Endothelial cell of umbilical vein (primary cell): ENCODE measurements around the gene MACROD2. TPM values are rescaled to one million over a fixed set of nuclear protein-coding genes. Genes with fewer than 3 reads are reported as not detected.

Source experiments
- BruUV-seq: library from RNA; stranded (reverse); fragments of 400-500 nt; replicated peaks from 2 replicates; lab custom pipeline; 2021; lab: Mats Ljungman, UMichigan
- CTCF ChIA-PET: fragments of 300-600, 350-600 bp; sonication (Branson Sonifier 250); formaldehyde crosslinking; loops from one replicate; lab custom pipeline; 2021; ENCODE audit warnings: antibody characterized with exemption, inconsistent platforms; lab: Charles Lee
- POLR2A ChIA-PET: fragments of 300-600, 350-600 bp; sonication (Branson Sonifier 250); formaldehyde crosslinking; loops from one replicate; lab custom pipeline; 2021; ENCODE audit warnings: antibody characterized with exemption, inconsistent platforms; lab: Charles Lee
- DNase-seq: peaks from one replicate; pipeline ENCODE4 v3.0.0-alpha.2; 2011; ENCODE audit warnings: low read depth, low spot score
- FAIRE-seq: peaks from 2 replicates; lab custom pipeline; 2011; peaks lifted over from hg19 to GRCh38; lab: Jason Lieb, UNC
- H2AFZ ChIP-seq: 2 replicates; pipeline ENCODE4 v1.6.0; 2012; ENCODE audit warnings: low read depth, low read length, control low read depth, inconsistent platforms
- H3K27ac ChIP-seq: 2 replicates; pipeline ENCODE4 v1.5.1; 2011; ENCODE audit warnings: low read depth, mild to moderate bottlenecking, control low read depth, low read length, moderate library complexity; ENCODE audit not compliant: insufficient read depth
- H3K27me3 ChIP-seq, 2 experiments: 2 replicates each; pipeline versions ENCODE4 v1.6.0 to v1.6.1; 2011; ENCODE audit warnings: low read length in 2 of 2, mixed read lengths in 1 of 2; ENCODE audit not compliant: control insufficient read depth in 2 of 2, insufficient read depth in 2 of 2
- H3K36me3 ChIP-seq, 2 experiments: 2 replicates in 1 of 2; 3 replicates in 1 of 2; pipeline ENCODE4 v1.5.1; 2011; ENCODE audit warnings: low read length in 2 of 2, mild to moderate bottlenecking in 1 of 2, moderate library complexity in 1 of 2; ENCODE audit not compliant: control insufficient read depth in 2 of 2, insufficient read depth in 2 of 2; ENCODE audit errors: extremely low read depth in 1 of 2
- H3K4me1 ChIP-seq: 3 replicates; pipeline ENCODE4 v1.5.1; 2011; ENCODE audit warnings: mild to moderate bottlenecking, low read length; ENCODE audit not compliant: control insufficient read depth, insufficient read depth; ENCODE audit errors: extremely low read depth
- H3K4me2 ChIP-seq: 2 replicates; pipeline ENCODE4 v1.6.1; 2011; ENCODE audit warnings: low read length, control low read depth, mixed read lengths; ENCODE audit not compliant: insufficient read depth
- H3K4me3 ChIP-seq, 3 experiments: fragments of 200-600 bp in 1 of 3; sonication (generic), shearing (Covaris generic) in 1 of 3; replicated peaks in 1 of 3; 2 replicates each; pipeline ENCODE4 v1.5.1; 2011 to 2016; ENCODE audit warnings: control low read depth in 3 of 3, low read length in 3 of 3, mild to moderate bottlenecking in 2 of 3, inconsistent platforms in 1 of 3, low read depth in 1 of 3, moderate library complexity in 1 of 3; ENCODE audit not compliant: insufficient read depth in 1 of 3
- H3K79me2 ChIP-seq: 2 replicates; pipeline ENCODE4 v1.6.0; 2012; ENCODE audit warnings: low read length, inconsistent platforms; ENCODE audit not compliant: control insufficient read depth, insufficient read depth
- H3K9ac ChIP-seq: replicated peaks from 2 replicates; pipeline ENCODE3; 2011; ENCODE audit warnings: low read length, control low read depth; ENCODE audit not compliant: insufficient read depth; ENCODE audit errors: extremely low read depth
- H3K9me1 ChIP-seq: replicated peaks from 3 replicates; pipeline ENCODE4 v1.6.0; 2011; ENCODE audit warnings: mild to moderate bottlenecking, low read length; ENCODE audit not compliant: control insufficient read depth, insufficient read depth; ENCODE audit errors: extremely low read depth
- H3K9me3 ChIP-seq: replicated peaks from 2 replicates; pipeline ENCODE4 v1.5.1; 2012; ENCODE audit warnings: low read length, inconsistent platforms; ENCODE audit not compliant: control insufficient read depth, insufficient read depth
- H4K20me1 ChIP-seq: replicated peaks from 2 replicates; pipeline ENCODE3; 2011; ENCODE audit warnings: mild to moderate bottlenecking, low read length; ENCODE audit not compliant: control insufficient read depth, insufficient read depth; ENCODE audit errors: extremely low read depth
- EZH2 ChIP-seq: IDR thresholded peaks from 2 replicates; pipeline ENCODE4 v1.6.1; 2012; ENCODE audit warnings: borderline replicate concordance, low read depth, mild to moderate bottlenecking, moderate library complexity, low read length, inconsistent platforms; ENCODE audit not compliant: severe bottlenecking
- FOS ChIP-seq: IDR thresholded peaks from 2 replicates; pipeline ENCODE4 v1.6.1; 2011; ENCODE audit warnings: mild to moderate bottlenecking, low read length, moderate library complexity, borderline replicate concordance; ENCODE audit not compliant: insufficient read depth
- GATA2 ChIP-seq: IDR thresholded peaks from 2 replicates; pipeline ENCODE4 v1.7.0; 2011; ENCODE audit warnings: low read depth, mild to moderate bottlenecking, moderate library complexity, mixed read lengths, low read length; ENCODE audit not compliant: insufficient read length, insufficient read depth
- JUN ChIP-seq: IDR thresholded peaks from 2 replicates; pipeline ENCODE4 v1.6.1; 2011; ENCODE audit warnings: borderline replicate concordance, low read depth; ENCODE audit not compliant: insufficient read length, insufficient read depth
- MYC ChIP-seq: IDR thresholded peaks from one replicate; pipeline ENCODE4 v1.6.1; 2011; ENCODE audit warnings: mild to moderate bottlenecking, low read depth, low read length
- POLR2A ChIP-seq: IDR thresholded peaks from 2 replicates; pipeline ENCODE4 v1.6.1; 2012; ENCODE audit warnings: low read depth, mild to moderate bottlenecking, control low read depth, low read length
- POLR2AphosphoS5 ChIP-seq: IDR thresholded peaks from 2 replicates; pipeline ENCODE4 v1.6.1; 2012; ENCODE audit warnings: low read depth, mild to moderate bottlenecking, control low read depth, low read length, moderate library complexity; ENCODE audit not compliant: insufficient read depth
- dilution Hi-C: fragments of 300-500 bp; cut with MboI; formaldehyde crosslinking; loops from one replicate; pipeline ENCODE4 v1.15.0; 2019; ENCODE audit warnings: low sequenced_read_pairs; ENCODE audit not compliant: extremely low pct_ligation_motif_present
- intact Hi-C: fragments of 100-400 bp; cut with micrococcal nuclease; formaldehyde crosslinking; loops from one replicate; pipeline ENCODE4 v1.10.0; 2022
- polyA plus RNA-seq, 4 experiments: library from polyadenylated mRNA; depleted of rRNA in 3 of 4; stranded (reverse) in 3 of 4; unstranded in 1 of 4; fragments of >200 nt; gene quantifications; 2 replicates each; pipeline versions ENCODE4 v1.2.1 to v1.2.3, GENCODE V29; 2011 to 2012; ENCODE audit warnings: missing spikeins in 1 of 4
- total RNA-seq: library from RNA; stranded (reverse); gene quantifications from 2 replicates; pipeline ENCODE4 v1.2.3, GENCODE V29; 2021
- TF ChIP-seq, protein P1 (sequence below), 2 donors: IDR thresholded peaks; 1 replicate in 1 of 2; 2 replicates in 1 of 2; pipeline ENCODE4 v1.5.1; 2011; ENCODE audit warnings: low read length in 2 of 2, mild to moderate bottlenecking in 2 of 2, moderate library complexity in 2 of 2, control low read depth in 1 of 2, inconsistent platforms in 1 of 2, low read depth in 1 of 2; ENCODE audit not compliant: insufficient read depth in 1 of 2; ENCODE audit errors: extremely low read depth in 1 of 2
- TF ChIP-seq, protein P2 (sequence below): IDR thresholded peaks from 2 replicates; pipeline ENCODE4 v1.6.1; 2011; ENCODE audit not compliant: insufficient read depth, insufficient read length

The MACROD2 gene
- total and polyA plus RNA-seq, 2 donors (not counting 3 experiments of a cell fraction or from before 2014, with no cell fraction given): 0.11 to 0.73 TPM

DNA sequence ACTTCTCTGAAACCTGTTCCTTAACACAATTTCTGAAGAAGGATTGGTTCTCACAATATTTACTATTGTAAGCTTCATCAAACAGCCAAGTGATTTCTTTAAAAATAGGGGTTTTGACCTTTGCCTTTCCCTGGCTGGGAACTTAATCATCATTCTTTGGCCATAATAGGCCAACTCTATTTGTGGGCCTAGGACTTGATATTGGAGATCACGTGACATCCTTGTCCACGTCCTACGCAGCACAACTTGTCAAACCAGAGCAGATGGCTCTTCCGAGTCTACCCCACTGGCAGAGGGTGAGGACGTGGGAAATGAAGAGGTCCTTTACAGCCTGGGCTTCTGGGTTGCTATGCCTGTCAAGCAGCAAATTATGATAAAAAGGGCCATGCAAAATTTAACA is 1547.3 kb downstream of the MACROD2 start:
- FAIRE-seq (no peak), DNase-seq (no peak)
- BruUV-seq: no TSS peak
- TF ChIP-seq GATA2: no peak
- TF ChIP-seq, protein P1, sequence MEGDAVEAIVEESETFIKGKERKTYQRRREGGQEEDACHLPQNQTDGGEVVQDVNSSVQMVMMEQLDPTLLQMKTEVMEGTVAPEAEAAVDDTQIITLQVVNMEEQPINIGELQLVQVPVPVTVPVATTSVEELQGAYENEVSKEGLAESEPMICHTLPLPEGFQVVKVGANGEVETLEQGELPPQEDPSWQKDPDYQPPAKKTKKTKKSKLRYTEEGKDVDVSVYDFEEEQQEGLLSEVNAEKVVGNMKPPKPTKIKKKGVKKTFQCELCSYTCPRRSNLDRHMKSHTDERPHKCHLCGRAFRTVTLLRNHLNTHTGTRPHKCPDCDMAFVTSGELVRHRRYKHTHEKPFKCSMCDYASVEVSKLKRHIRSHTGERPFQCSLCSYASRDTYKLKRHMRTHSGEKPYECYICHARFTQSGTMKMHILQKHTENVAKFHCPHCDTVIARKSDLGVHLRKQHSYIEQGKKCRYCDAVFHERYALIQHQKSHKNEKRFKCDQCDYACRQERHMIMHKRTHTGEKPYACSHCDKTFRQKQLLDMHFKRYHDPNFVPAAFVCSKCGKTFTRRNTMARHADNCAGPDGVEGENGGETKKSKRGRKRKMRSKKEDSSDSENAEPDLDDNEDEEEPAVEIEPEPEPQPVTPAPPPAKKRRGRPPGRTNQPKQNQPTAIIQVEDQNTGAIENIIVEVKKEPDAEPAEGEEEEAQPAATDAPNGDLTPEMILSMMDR (IDR thresholded peaks at IDR 0.05; ENCODE audit: extremely low read depth in 1 of 2, insufficient read depth in 1 of 2, low read depth in 1 of 2, low read length in 2 of 2): no peak
- no peak for TF ChIP-seq MYC
- TF ChIP-seq EZH2: no peak
- no peak for TF ChIP-seq FOS
- no peak for TF ChIP-seq JUN
- TF ChIP-seq POLR2AphosphoS5: no peak
- TF ChIP-seq POLR2A: no peak
- TF ChIP-seq, protein P2, sequence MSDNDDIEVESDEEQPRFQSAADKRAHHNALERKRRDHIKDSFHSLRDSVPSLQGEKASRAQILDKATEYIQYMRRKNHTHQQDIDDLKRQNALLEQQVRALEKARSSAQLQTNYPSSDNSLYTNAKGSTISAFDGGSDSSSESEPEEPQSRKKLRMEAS: no peak
- Histone ChIP-seq H4K20me1 (no peaks in the 10 kb centered on the region), H3K27ac (no peak overlapping the region), H3K4me2 (no peak overlapping the region), H3K4me1 (no peaks in the 10 kb centered on the region), H3K27me3 (no peaks in the 10 kb centered on the region), H3K36me3 (no peaks in the 10 kb centered on the region), H3K9ac (no peak overlapping the region), H2AFZ (no peak overlapping the region), H3K4me3 (no peak overlapping the region), H3K9me3 (no peaks in the 10 kb centered on the region), H3K9me1 (no peaks in the 10 kb centered on the region), H3K79me2 (no peaks in the 10 kb centered on the region)
- POLR2A ChIA-PET: no interaction called here
- dilution Hi-C loops (no loop called here), intact Hi-C loops (no loop called here)
- CTCF ChIA-PET: no interaction called here
